Endodermal cell (in vitro differentiated cells): ENCODE measurements around the gene CAPN1. TPM values are rescaled to one million over a fixed set of nuclear protein-coding genes. Genes with fewer than 3 reads are reported as not detected.

Source experiments
- DNase-seq: peaks from one replicate; pipeline ENCODE4 v3.0.0-alpha.2; 2017
- H3K27ac ChIP-seq: 2 replicates; pipeline ENCODE4 v1.5.1; 2013; ENCODE audit warnings: mild to moderate bottlenecking, low read depth, low read length, moderate library complexity
- H3K27me3 ChIP-seq: 2 replicates; pipeline ENCODE4 v1.6.1; 2013; ENCODE audit warnings: mild to moderate bottlenecking, low read length, moderate library complexity; ENCODE audit not compliant: insufficient read depth, control insufficient read depth, poor library complexity, severe bottlenecking
- H3K36me3 ChIP-seq: 2 replicates; pipeline ENCODE4 v1.7.0; 2013; ENCODE audit warnings: mild to moderate bottlenecking, low read length, moderate library complexity; ENCODE audit not compliant: control insufficient read depth, insufficient read depth
- H3K4me1 ChIP-seq: one replicate; pipeline ENCODE4 v1.7.0; 2013; ENCODE audit warnings: low read length; ENCODE audit not compliant: control insufficient read depth, insufficient read depth
- H3K4me3 ChIP-seq: 2 replicates; pipeline ENCODE4 v1.5.1; 2013; ENCODE audit warnings: mild to moderate bottlenecking, low read length, moderate library complexity
- H3K9ac ChIP-seq: 2 replicates; pipeline ENCODE4 v1.6.1; 2013; ENCODE audit warnings: mild to moderate bottlenecking, low read length, moderate library complexity; ENCODE audit not compliant: poor library complexity, severe bottlenecking; ENCODE audit errors: extremely low read depth
- H3K9me3 ChIP-seq: 2 replicates; pipeline ENCODE4 v1.6.1; 2013; ENCODE audit warnings: mild to moderate bottlenecking, low read length, moderate library complexity; ENCODE audit not compliant: control insufficient read depth
- H3K27ac Mint-ChIP-seq: 2 replicates; pipeline ENCODE4 v1.8.0; 2020; ENCODE audit warnings: mixed read lengths
- H3K27me3 Mint-ChIP-seq: 2 replicates; pipeline ENCODE4 v1.8.0; 2021; ENCODE audit warnings: mild to moderate bottlenecking, mixed read lengths; ENCODE audit not compliant: insufficient read depth
- H3K36me3 Mint-ChIP-seq: 2 replicates; pipeline ENCODE4 v1.8.0; 2020; ENCODE audit warnings: low read depth, mixed read lengths
- H3K4me1 Mint-ChIP-seq: 2 replicates; pipeline ENCODE4 v1.8.0; 2020; ENCODE audit warnings: mixed read lengths
- H3K4me3 Mint-ChIP-seq: 2 replicates; pipeline ENCODE4 v1.8.0; 2020; ENCODE audit warnings: mild to moderate bottlenecking, moderate library complexity, mixed read lengths
- H3K9me3 Mint-ChIP-seq: 2 replicates; pipeline ENCODE4 v1.8.0; 2020; ENCODE audit warnings: mild to moderate bottlenecking, mixed read lengths
- CTCF ChIP-seq: fragments of 200-600 bp; sonication (generic); conservative IDR thresholded peaks from 2 replicates; pipeline ENCODE4 v1.5.0; 2021; ENCODE audit warnings: antibody characterized with exemption, mild to moderate bottlenecking
- WGBS, 2 experiments: methylation state at CpG; one replicate each; pipeline versions ENCODE4 v1.1.5 to v1.1.7; 2013; ENCODE audit warnings: missing lambda C conversion rate in 2 of 2, mixed read lengths in 1 of 2; ENCODE audit not compliant: insufficient coverage in 1 of 2, insufficient read length in 1 of 2; 5-methylcytosine and 5-hydroxymethylcytosine counted together
- total RNA-seq, 2 donors: library from RNA; stranded (reverse); fragmentation: NEBNext Ultra II Directional in 1 of 2; extraction: Animal tissue kit (Norgen Biotek cat#: 25700) in 1 of 2; gene quantifications; 2 replicates in 1 of 2; 3 replicates in 1 of 2; pipeline ENCODE4 v1.2.1, GENCODE V29; 2021

The CAPN1 gene
- total RNA-seq, 2 donors from 2014 or later = 183 to 223 TPM

- no peaks in the 10 kb centered on the region for H3K27me3 Mint-ChIP-seq
- no peak overlapping the region for H3K4me3 Mint-ChIP-seq
- no peak for TF ChIP-seq CTCF
- H3K27ac Mint-ChIP-seq = no peak overlapping the region
- Histone ChIP-seq H3K9ac (no peak overlapping the region), H3K36me3 (peaks cover 18% of the 10 kb centered on the region), H3K9me3 (no peaks in the 10 kb centered on the region), H3K27me3 (no peaks in the 10 kb centered on the region), H3K4me1 (peaks cover 5% of the 10 kb centered on the region), H3K4me3 (no peak overlapping the region), H3K27ac (no peak overlapping the region)
- H3K9me3 Mint-ChIP-seq = no peaks in the 10 kb centered on the region
- peaks cover 22% of the 10 kb centered on the region for H3K4me1 Mint-ChIP-seq
- peaks cover 6% of the 10 kb centered on the region for H3K36me3 Mint-ChIP-seq
- peak; percentile 51 for DNase-seq
- 94 to 96% methylated on average over 15 to 23 of the region's 24 CpGs for WGBS, 2 experiments
Measured at GRCh38 chr11:65215441-65216076, 33.8 kb downstream of the CAPN1 start.

- Mint-ChIP-seq H3K27ac (no peak overlapping the region), H3K4me3 (no peak overlapping the region), H3K4me1 (peaks cover 22% of the 10 kb centered on the region), H3K36me3 (no peaks in the 10 kb centered on the region), H3K27me3 (no peaks in the 10 kb centered on the region), H3K9me3 (no peaks in the 10 kb centered on the region)
- no peaks in the 10 kb centered on the region for H3K27me3 ChIP-seq
- H3K9ac ChIP-seq = no peak overlapping the region
- TF ChIP-seq CTCF = peak; percentile 54
- no peaks in the 10 kb centered on the region for H3K9me3 ChIP-seq
- H3K4me3 ChIP-seq = no peak overlapping the region
- DNase-seq = peak; percentile 61
- WGBS, 2 experiments = 80 to 89% methylated on average over 1 to 4 of the region's 6 CpGs
- H3K36me3 ChIP-seq = peaks cover 9% of the 10 kb centered on the region
- peaks cover 4% of the 10 kb centered on the region for H3K4me1 ChIP-seq
- no peak overlapping the region for H3K27ac ChIP-seq
Measured at GRCh38 chr11:65216830-65217229, 35.1 kb downstream of the CAPN1 start.

- Histone ChIP-seq H3K27me3 (no peaks in the 10 kb centered on the region), H3K36me3 (peaks cover 7% of the 10 kb centered on the region), H3K9ac (no peak overlapping the region), H3K9me3 (no peaks in the 10 kb centered on the region), H3K4me1 (no peaks in the 10 kb centered on the region), H3K4me3 (no peak overlapping the region), H3K27ac (no peak overlapping the region)
- WGBS, 2 experiments = 90 to 92% methylated on average over 4 to 19 of the region's 19 CpGs
- peak overlapping the region; percentile 44 for H3K27ac Mint-ChIP-seq
- no peaks in the 10 kb centered on the region for H3K36me3 Mint-ChIP-seq
- no peaks in the 10 kb centered on the region for H3K27me3 Mint-ChIP-seq
- peaks cover 15% of the 10 kb centered on the region for H3K4me1 Mint-ChIP-seq
- no peaks in the 10 kb centered on the region for H3K9me3 Mint-ChIP-seq
- H3K4me3 Mint-ChIP-seq = no peak overlapping the region
- no peak for TF ChIP-seq CTCF
- peak; percentile 44 for DNase-seq
Measured at GRCh38 chr11:65217441-65218423, 36.0 kb downstream of the CAPN1 start.
